Stimulated activated CD4-positive, alpha-beta T cell treated with anti-CD3 and anti-CD28 coated beads, Interleukin-1b, Interleukin-23, amount 100 ng/mL, for 4 hours (primary cell): ENCODE results near the gene MVB12B.

Source experiments
- DNase-seq, 2 donors: peaks; one replicate each; pipeline ENCODE4 v3.0.0-alpha.2; 2020; ENCODE audit warnings: low read depth in 2 of 2

The MVB12B gene

DNA sequence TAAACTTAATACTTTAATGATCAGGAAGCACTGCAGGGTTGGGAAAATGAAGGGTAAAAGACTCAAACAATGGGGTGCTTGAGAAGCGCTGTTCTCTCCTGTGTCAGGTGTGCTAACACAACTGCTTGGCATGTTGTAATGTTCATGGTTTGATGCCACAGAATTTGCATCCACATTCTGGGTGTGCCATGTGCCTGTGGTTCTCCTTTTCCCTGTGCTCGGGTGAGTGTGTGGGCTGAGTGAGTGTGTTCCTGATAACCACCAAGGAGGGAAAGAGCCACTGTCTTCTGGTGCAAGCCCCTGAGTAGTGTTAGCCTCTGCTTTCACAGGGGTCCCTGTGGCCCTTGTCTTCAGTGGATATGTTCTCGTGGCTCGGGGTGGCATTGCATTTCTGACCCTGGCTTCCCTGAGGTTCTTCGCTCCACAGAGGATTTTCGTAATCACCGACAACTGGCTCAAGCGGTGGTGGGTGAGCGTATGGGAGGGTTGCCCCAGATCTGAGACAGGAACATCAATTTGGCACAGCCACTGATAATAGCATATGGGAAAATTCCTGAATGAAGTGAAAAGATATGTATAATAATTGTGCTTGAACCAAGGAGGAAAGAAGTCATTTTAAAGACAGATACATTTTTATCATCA lies 102.0 kb downstream of the MVB12B start:
- DNase-seq, result no peak

DNA sequence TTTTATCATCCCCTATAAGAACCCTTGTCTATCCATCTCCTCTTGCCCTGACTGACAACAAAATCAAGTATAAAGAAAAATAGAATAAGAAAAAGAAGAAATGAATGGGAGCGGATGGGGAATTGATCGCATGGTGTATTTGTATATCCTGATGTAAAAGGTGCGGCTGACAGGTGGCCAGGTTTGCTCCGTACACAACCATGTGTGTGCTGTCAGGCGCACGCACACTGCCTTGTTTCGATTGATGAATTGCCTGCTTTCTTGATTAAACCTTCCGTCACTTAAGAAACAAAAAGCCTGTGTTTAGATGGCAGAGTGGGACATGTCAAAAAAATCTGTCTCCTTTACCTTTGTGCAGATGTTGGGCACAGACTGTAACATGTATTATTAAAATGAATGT lies 102.6 kb downstream of the MVB12B start:
- no peak for DNase-seq

- no peak for DNase-seq
Observed at GRCh38 chr9:126430124-126430523, 103.5 kb downstream of the MVB12B start.

DNA sequence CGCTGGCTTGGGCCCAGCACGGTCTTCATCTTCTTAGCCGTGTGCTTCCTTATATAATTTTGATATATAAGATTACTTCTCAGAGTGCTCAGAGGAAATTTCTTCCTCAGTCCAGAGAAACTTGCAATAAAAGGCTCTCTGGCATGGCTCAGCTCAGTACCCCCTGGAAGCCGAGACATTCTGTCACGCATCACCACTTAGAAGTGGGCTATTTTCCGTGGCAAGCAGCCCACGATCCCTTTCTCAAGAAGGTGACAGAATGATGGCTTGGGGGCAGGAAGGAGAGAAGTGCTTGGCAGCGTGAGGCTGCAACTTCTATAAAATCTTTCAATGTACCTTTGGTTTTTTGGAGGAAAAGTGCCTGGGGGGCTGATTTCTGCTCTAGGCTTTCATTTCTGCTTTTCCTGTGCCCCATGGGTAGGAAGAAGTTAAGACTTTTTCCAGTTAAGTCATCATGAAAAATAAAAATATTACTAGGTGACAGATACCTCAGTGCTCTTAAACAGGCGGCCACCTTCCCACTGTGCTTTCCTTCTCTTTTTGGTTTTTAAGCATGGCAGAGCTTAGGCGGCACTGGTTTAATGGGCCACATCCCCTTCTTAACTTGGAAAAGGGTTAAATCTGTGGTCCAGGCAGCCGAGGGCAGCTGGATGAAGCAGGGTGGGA lies 104.6 kb downstream of the MVB12B start:
- no peak for DNase-seq

GRCh38 chr9:126432659-126433058 lies 106.0 kb downstream of the MVB12B start:
- no peak for DNase-seq

- no peak for DNase-seq
Observed at GRCh38 chr9:126435105-126435504, 108.5 kb downstream of the MVB12B start.

DNA sequence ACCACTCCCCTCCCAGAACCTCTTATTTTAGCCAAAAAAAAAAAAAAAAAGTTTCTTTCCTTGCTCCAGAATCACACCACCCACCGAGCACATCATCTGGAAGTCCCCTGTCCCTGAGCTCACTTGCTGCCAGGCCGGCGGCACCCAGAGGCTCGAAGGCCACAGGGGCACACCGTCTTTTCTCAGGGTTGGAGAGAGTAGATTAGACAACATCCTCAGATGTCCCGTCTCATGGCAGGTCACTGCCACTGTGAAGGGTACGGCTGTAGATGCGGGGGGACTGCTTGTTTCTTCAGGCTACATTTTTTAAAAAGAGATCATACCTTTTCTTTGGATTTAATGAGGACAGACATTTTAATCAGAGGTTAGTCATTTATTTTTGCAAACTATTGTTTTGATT lies 109.0 kb downstream of the MVB12B start:
- no peak for DNase-seq

DNA sequence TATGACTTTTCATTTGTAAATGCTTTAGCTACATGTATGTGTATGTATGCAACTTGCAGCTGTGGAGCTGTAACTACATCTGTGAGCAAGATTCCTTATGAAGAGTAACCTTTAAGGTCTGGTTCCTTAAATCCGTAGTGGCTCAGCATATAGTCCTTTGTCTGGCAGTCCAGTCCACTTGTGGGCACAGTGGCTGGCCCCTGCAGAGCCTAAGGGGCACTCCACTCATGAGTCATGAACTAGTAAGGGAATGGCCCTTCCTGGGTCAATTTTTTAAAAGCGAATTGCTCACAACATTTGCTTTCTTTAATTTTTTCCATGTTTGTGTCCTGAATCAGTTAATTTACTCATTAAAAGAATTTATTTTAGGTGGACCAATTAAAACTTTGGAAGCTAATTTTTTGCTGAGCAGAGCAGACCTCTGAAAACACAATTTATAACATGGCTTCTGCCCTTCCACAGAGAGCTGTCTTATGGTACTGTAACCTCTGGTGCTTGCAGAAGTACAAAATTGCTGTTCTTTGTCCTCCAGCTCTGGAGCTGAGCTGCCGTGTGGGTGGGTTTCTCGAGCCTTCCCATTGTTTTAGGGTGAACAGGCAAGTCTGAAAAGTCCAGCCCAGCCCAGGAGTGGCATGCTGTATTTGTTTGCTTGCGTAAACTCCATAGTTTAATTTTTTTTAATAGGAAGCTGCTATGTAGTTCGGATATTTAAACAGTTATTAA lies 110.1 kb downstream of the MVB12B start:
- DNase-seq, result no peak

DNA sequence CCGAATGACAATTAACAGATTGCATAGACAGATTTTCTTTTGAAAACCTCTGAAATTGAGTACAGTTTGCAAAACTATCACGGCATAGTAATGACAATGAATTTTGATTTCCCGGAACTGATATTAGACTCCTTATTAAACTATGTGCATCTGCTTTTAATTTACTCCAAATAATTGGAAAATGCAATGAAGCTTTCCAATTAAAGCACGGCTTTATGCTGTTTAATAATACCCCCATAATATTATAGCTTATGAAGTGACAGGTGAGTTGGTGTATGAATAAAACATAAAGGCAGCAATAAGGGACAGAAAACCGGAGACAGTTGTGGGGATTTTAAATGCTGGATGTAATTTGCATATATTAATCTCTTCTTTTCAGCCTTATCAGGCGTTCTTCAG lies 110.6 kb downstream of the MVB12B start:
- no peak for DNase-seq

- no peak for DNase-seq
Observed at GRCh38 chr9:126437701-126438100, 111.1 kb downstream of the MVB12B start.

DNA sequence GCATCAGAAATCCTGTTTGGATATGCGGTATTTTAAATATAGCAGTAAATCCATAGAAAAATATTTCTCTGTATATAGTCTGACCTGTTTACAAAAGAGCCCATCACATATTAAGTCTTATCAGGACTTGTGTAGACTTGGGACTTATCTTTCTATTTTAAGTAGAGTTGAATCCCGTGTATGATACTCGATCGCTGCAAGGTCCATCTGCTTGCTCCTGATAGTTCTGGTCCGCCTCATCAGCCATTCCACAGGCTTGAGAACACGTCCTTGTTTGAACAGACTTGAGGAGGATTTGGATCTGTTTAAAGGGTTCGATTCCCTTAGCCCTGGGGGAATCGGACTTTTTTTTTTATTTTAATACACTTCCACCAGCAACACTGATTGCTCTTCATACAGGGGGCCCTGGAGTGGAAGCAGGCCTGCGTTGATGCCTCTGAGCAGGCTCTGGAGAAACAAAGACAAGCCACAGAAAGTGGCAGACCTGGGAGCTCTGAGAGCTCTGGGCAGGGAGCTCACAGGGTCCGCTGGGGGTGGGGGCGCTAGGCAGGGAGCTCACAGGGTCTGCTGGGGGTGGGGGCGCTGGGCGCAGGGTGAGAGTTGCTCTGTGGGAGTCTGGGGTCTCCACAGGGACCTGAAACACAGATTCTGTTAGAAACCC lies 112.2 kb downstream of the MVB12B start:
- no peak for DNase-seq

GRCh38 chr9:126439402-126439765 lies 112.8 kb downstream of the MVB12B start:
- no peak for DNase-seq

GRCh38 chr9:126439883-126440653 lies 113.4 kb downstream of the MVB12B start:
- no peak for DNase-seq

GRCh38 chr9:126440940-126441339 lies 114.3 kb downstream of the MVB12B start:
- no peak for DNase-seq

- DNase-seq, result no peak
Observed at GRCh38 chr9:126442636-126443035, 116.0 kb downstream of the MVB12B start.

- no peak for DNase-seq
Observed at GRCh38 chr9:126443144-126443543, 116.5 kb downstream of the MVB12B start.

GRCh38 chr9:126448136-126448535 lies 121.5 kb downstream of the MVB12B start:
- DNase-seq, result no peak

GRCh38 chr9:126448865-126449577 lies 122.4 kb downstream of the MVB12B start:
- no peak for DNase-seq

GRCh38 chr9:126449725-126450667 lies 123.4 kb downstream of the MVB12B start:
- DNase-seq, result no peak

DNA sequence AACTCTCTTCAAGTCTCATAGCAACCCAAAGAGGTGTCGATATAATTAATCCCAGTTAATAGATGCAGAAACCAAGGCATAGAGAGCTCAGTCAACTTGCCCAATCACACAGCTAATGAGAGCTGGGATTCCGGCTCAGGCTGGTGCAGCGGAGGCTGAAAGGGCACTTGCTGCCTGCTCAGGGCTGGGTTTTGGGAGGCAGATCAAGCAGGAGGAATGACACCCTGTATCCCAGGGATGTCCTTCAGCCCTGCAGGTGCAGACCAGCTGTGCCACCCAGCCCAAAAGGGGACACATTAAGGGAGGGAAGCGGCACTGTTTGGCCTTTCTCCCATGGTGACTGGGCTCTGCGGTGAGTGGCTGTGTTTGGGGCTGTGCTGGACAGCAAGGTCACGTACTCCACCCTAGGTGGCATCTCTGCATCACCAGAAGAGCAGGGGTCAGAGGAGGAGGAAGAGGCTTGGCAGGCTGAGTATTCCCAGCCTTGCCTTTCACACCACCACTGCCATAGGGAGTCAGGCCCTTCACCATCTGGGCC lies 124.1 kb downstream of the MVB12B start:
- no peak for DNase-seq
